ENCODE data around the gene MTARC1. TPM values are rescaled to one million over a fixed set of nuclear protein-coding genes. Genes with fewer than 3 reads are reported as not detected.
A peak's percentile ranks its signal among the peaks of the same experiment; 100 is the strongest.

MTARC1 gene
- total RNA-seq, 4 donors from 2014 or later = 4.2 to 6.6 (median 5.1) TPM

DNA sequence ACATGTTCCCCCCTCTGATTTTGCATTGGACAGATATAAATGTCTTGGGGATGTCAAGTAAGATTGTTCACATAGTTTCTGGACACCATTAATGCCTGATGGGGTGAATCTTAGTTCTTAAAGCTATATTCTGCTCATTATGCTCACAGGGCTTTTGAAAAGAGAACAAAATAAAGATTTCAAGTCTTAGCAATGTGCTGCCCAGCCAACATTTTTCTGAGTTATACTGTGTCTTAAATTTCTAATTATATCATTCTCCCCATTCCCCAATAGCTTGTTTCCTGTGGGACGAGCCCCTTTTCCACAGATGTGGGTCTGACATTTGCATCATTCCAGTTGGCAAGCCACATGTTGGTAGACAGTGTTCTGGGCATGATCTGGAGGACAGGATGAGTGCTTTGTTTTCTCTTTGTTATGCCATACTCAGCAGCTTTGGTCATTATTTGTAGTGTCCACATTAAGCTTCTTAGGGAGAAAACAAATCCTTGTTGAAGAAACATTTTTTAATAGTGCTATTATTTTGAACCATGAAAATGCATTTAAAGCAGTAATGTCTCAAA is 32.8 kb downstream of the MTARC1 start:
- Histone ChIP-seq H3K27ac (replicated peaks in 1 of 4) (peak overlapping the region; percentile 79 to 87 (median 81)), H3K27me3 (no peaks in the 10 kb centered on the region), H3K36me3 (no peaks in the 10 kb centered on the region), H3K4me3 (no peak overlapping the region), H3K4me1 (peaks cover 2 to 75% (median 65%) of the 10 kb centered on the region in 4 donors), H3K9me3 (no peaks in the 10 kb centered on the region)
- TF ChIP-seq EP300 (IDR thresholded peaks at IDR 0.05) (no peak), POLR2A (IDR thresholded peaks at IDR 0.05; ENCODE audit: low read depth) (no peak), POLR2AphosphoS5 (IDR thresholded peaks at IDR 0.05) (peak; percentile 25 to 56)
- TF ChIP-seq, protein P1, sequence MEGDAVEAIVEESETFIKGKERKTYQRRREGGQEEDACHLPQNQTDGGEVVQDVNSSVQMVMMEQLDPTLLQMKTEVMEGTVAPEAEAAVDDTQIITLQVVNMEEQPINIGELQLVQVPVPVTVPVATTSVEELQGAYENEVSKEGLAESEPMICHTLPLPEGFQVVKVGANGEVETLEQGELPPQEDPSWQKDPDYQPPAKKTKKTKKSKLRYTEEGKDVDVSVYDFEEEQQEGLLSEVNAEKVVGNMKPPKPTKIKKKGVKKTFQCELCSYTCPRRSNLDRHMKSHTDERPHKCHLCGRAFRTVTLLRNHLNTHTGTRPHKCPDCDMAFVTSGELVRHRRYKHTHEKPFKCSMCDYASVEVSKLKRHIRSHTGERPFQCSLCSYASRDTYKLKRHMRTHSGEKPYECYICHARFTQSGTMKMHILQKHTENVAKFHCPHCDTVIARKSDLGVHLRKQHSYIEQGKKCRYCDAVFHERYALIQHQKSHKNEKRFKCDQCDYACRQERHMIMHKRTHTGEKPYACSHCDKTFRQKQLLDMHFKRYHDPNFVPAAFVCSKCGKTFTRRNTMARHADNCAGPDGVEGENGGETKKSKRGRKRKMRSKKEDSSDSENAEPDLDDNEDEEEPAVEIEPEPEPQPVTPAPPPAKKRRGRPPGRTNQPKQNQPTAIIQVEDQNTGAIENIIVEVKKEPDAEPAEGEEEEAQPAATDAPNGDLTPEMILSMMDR (IDR thresholded peaks at IDR 0.05) = no peak
- intact Hi-C loops (cut with DNase I) = loop anchor here (10.0 kb wide), 1 partner anchor 215 kb away; no protein-coding TSS in a partner anchor
- 23% methylated on average over 1 of the region's 1 CpG for WGBS
- no peak for DNase-seq (ENCODE audit: extremely low spot score)

DNA sequence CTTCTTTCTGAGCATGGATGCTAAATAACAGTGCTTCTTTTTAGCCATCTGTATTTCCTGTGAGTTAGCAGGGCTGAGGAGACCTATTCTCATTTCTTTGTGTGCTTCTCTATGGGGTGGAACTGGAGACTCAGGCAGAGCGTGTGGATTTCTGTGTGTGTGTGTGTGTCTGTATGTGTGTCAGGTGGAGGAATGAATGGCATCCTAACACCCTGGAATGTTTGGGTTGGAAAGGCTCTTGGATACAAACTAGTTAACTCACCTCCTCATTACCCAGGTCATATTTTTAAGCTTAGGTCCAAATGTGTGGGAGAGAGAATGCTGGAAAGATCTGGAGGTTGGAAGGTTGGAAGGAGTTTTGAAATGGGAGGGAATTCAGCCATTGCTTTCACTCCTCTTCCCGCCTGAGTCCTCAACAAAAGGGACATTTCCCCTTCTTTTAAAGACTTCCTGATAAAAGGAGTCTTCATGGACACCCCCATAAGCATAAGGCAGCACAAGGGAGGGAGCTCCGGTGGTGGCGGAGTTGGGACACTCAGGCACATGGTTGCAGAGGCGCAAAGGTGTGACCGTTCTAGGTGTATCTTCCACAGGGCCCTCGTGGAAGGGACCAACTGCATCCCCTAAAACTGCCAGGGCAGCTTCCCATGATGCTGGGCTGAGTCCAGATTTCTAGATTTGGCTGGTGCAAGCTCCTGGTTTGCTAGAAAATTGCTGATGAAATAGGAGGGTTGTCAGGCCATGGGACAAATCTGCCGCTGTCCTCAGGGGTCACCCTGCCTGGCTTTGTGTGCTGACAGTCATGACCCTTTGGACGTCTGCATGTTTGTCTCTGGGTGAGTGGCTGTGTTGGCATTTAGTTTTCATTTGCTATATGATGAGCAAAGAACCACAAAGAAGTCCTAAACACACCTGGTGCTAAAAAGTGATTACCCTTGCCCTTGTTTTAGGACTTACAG is 37.6 kb downstream of the MTARC1 start:
- H3K27me3 ChIP-seq = no peaks in the 10 kb centered on the region
- no peaks in the 10 kb centered on the region for H3K9me3 ChIP-seq
- intact Hi-C loops (cut with DNase I) = no loop called here
- peak overlapping the region; percentile 28 to 65 (median 54) for H3K27ac ChIP-seq (replicated peaks in 1 of 4)
- H3K36me3 ChIP-seq = no peaks in the 10 kb centered on the region
- no peak overlapping the region for H3K4me3 ChIP-seq
- peak; percentile 78 for DNase-seq (ENCODE audit: extremely low spot score)
- 87% methylated on average over 9 of the region's 9 CpGs for WGBS
- peaks cover 13 to 70% (median 46%) of the 10 kb centered on the region in 4 donors for H3K4me1 ChIP-seq
- peak in 1 of 2 donors; percentile 11 for TF ChIP-seq POLR2AphosphoS5 (IDR thresholded peaks at IDR 0.05)
- TF ChIP-seq POLR2A (IDR thresholded peaks at IDR 0.05; ENCODE audit: low read depth) = no peak

DNA sequence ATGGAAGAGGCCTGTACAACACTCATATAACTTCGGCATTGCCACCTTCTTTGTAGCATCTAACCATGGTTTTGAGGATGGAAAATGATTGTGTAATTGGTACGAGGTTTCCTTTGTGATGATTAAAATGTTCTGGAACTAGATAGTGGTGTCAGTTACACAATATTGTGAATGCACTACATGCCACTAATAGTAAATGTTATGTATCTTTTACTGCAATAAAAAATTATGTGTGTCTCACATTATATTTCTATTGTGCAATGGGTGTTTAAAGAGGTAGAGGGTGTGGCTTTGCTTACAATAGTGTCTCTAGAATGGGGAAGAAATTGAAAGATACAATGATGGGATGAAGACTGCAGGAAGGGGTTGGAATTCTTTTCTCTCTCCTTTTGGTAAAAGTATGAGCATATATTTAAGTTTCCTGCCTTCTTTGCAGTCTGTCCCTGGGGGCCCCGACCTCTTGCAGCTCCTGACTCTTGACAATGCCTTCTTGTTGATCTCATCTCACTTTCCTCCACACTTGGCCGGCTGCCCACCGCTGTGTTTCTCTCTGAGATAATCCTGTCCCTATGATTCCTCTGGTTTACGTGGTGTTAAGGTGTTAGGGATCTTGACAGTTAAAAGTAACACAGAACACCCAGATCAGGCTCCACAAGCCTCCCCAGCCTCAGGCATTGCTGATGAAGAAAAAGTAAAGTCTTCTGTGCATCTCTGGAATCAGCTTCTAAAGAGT is 39.3 kb downstream of the MTARC1 start:
- intact Hi-C loops (cut with DNase I) = no loop called here
- no peaks in the 10 kb centered on the region for H3K9me3 ChIP-seq
- H3K4me3 ChIP-seq = no peak overlapping the region
- WGBS = 55% methylated on average over 6 of the region's 6 CpGs
- H3K27ac ChIP-seq (replicated peaks in 1 of 4) = no peak overlapping the region
- DNase-seq (ENCODE audit: extremely low spot score) = peak; percentile 89
- peaks cover 16 to 69% (median 44%) of the 10 kb centered on the region in 4 donors for H3K4me1 ChIP-seq
- TF ChIP-seq POLR2A (IDR thresholded peaks at IDR 0.05; ENCODE audit: low read depth) (no peak), POLR2AphosphoS5 (IDR thresholded peaks at IDR 0.05) (no peak), EP300 (IDR thresholded peaks at IDR 0.05) (no peak)
- TF ChIP-seq, protein P1 (IDR thresholded peaks at IDR 0.05) = no peak
- H3K36me3 ChIP-seq = no peaks in the 10 kb centered on the region
- no peaks in the 10 kb centered on the region for H3K27me3 ChIP-seq

DNA sequence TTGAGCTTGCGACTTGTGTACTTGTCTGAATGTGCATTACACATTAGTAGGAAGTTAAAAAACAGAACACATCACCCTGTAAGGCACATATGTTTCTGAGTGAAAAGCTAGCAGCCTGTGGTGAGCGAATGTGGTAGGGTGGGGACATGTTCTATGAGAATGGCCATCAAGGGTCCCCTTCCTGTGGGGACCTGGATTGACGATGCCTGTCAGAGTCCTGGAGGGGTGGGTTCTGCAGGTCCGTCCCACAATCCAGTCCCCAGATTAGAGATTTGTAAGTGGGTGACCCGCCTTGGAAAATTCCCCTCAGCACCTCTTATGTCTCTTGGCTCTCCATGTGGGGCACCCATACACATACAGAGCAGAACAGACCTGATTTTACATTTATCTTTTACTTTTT is 40.0 kb downstream of the MTARC1 start:
- Histone ChIP-seq H3K27ac (replicated peaks in 1 of 4) (no peak overlapping the region), H3K36me3 (no peaks in the 10 kb centered on the region), H3K4me1 (peaks cover 16 to 69% (median 44%) of the 10 kb centered on the region in 4 donors), H3K9me3 (no peaks in the 10 kb centered on the region), H3K4me3 (no peak overlapping the region), H3K27me3 (no peaks in the 10 kb centered on the region)
- DNase-seq (ENCODE audit: extremely low spot score) = peak; percentile 75
- 95% methylated on average over 5 of the region's 5 CpGs for WGBS
- TF ChIP-seq EP300 (IDR thresholded peaks at IDR 0.05) = no peak
- intact Hi-C loops (cut with DNase I) = no loop called here

- Histone ChIP-seq H3K4me3 (no peak overlapping the region), H3K36me3 (no peaks in the 10 kb centered on the region), H3K27ac (replicated peaks in 1 of 4) (no peak overlapping the region), H3K27me3 (no peaks in the 10 kb centered on the region), H3K4me1 (peaks cover 16 to 71% (median 46%) of the 10 kb centered on the region in 4 donors), H3K9me3 (no peaks in the 10 kb centered on the region)
- peak; percentile 88 for DNase-seq (ENCODE audit: extremely low spot score)
- TF ChIP-seq, protein P1 (IDR thresholded peaks at IDR 0.05) = no peak
- TF ChIP-seq POLR2AphosphoS5 (IDR thresholded peaks at IDR 0.05) = no peak
- TF ChIP-seq POLR2A (IDR thresholded peaks at IDR 0.05; ENCODE audit: low read depth) = no peak
- TF ChIP-seq EP300 (IDR thresholded peaks at IDR 0.05) = no peak
- WGBS = 93% methylated on average over 4 of the region's 4 CpGs
- intact Hi-C loops (cut with DNase I) = no loop called here
These were observed 40.9 kb downstream of the MTARC1 start for GRCh38 chr1:220827445-220828178.

Measured in esophagus muscularis mucosa (tissue), 4 donors.